Ascending aorta (tissue), 2 donors: ENCODE measurements around the gene SLFN12L. TPM values are rescaled to one million over a fixed set of nuclear protein-coding genes. Genes with fewer than 3 reads are reported as not detected.
"Not testable (repeated sequence)": the region's sequence is repeated elsewhere in the genome, so short reads cannot be mapped to it uniquely, and the experiment has no call there.

Experiments used
- DNase-seq, 2 donors: peaks; one replicate each; pipeline ENCODE4 v3.0.0-alpha.2; 2019; ENCODE audit warnings: low spot score in 2 of 2
- H3K27ac ChIP-seq, 2 donors: fragments of 200-600 bp; sonication (generic); one replicate each; pipeline ENCODE4 v1.5.1; 2016 to 2017; ENCODE audit warnings: mild to moderate bottlenecking in 1 of 2
- H3K27me3 ChIP-seq: fragments of 200-600 bp; sonication (generic); one replicate; pipeline ENCODE4 v1.5.1; 2017
- H3K36me3 ChIP-seq, 2 donors: fragments of 200-600 bp; sonication (generic); one replicate each; pipeline ENCODE4 v1.5.1; 2016
- H3K4me1 ChIP-seq, 2 donors: fragments of 200-600 bp; sonication (generic); one replicate each; pipeline ENCODE4 v1.5.1; 2016 to 2017; ENCODE audit warnings: mild to moderate bottlenecking in 1 of 2
- H3K4me3 ChIP-seq, 2 donors: fragments of 200-600 bp; sonication (generic); one replicate each; pipeline ENCODE4 v1.5.1; 2016 to 2017; ENCODE audit warnings: mild to moderate bottlenecking in 1 of 2
- H3K9me3 ChIP-seq, 2 donors: fragments of 200-600 bp; sonication (generic); one replicate each; pipeline ENCODE4 v1.5.1; 2016
- intact Hi-C: fragments of 100-400 bp; cut with DNase I; formaldehyde crosslinking; loops from one replicate; pipeline ENCODE4 v1.15.1; 2023
- total RNA-seq: library from RNA; depleted of rRNA; stranded (reverse); fragments of >200 nt; gene quantifications from one replicate; pipeline ENCODE4 v1.1.0, GENCODE V29; 2016
- TF ChIP-seq, protein P1 (sequence below), 3 experiments: fragments of 200-600 bp in 2 of 3; fragments of 450-650 bp in 1 of 3; sonication (generic) in 2 of 3; IDR thresholded peaks; one replicate each; pipeline ENCODE4 v1.5.1; 2016 to 2019; ENCODE audit warnings: antibody characterized with exemption in 3 of 3, mild to moderate bottlenecking in 1 of 3, moderate library complexity in 1 of 3

Gene SLFN12L
- total RNA-seq, 1 donor from 2014 or later = not detected

GRCh38 chr17:35479271-35479670 is 58.2 kb downstream of the SLFN12L start:
- H3K27me3 ChIP-seq = no peaks in the 10 kb centered on the region
- DNase-seq = no peak
- TF ChIP-seq, protein P1, sequence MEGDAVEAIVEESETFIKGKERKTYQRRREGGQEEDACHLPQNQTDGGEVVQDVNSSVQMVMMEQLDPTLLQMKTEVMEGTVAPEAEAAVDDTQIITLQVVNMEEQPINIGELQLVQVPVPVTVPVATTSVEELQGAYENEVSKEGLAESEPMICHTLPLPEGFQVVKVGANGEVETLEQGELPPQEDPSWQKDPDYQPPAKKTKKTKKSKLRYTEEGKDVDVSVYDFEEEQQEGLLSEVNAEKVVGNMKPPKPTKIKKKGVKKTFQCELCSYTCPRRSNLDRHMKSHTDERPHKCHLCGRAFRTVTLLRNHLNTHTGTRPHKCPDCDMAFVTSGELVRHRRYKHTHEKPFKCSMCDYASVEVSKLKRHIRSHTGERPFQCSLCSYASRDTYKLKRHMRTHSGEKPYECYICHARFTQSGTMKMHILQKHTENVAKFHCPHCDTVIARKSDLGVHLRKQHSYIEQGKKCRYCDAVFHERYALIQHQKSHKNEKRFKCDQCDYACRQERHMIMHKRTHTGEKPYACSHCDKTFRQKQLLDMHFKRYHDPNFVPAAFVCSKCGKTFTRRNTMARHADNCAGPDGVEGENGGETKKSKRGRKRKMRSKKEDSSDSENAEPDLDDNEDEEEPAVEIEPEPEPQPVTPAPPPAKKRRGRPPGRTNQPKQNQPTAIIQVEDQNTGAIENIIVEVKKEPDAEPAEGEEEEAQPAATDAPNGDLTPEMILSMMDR (IDR thresholded peaks at IDR 0.05) = no peak

DNA sequence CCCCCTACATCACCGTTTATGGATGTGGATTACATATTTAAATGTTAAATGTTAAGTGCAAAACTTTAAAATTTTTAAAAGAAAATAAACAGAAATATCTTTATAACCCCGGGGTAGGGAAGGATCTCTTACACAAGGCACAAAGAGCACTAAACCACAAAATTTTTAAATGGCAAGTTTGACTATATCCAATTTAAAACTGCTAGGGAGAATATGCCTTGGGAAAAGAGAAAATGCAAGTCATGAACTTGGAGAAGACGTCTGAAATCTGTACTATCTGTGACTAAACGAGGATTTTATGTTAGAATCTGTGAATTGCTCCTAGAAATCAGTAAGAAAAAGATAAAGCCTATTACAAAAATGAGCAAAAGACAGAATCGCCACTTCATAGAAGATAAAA is 60.2 kb downstream of the SLFN12L start:
- Histone ChIP-seq H3K9me3 (no peaks in the 10 kb centered on the region), H3K4me3 (no peak overlapping the region), H3K27ac (no peak overlapping the region), H3K36me3 (no peaks in the 10 kb centered on the region), H3K27me3 (no peaks in the 10 kb centered on the region), H3K4me1 (no peaks in the 10 kb centered on the region)
- DNase-seq = no peak
- intact Hi-C loops = no loop called here
- TF ChIP-seq, protein P1 (IDR thresholded peaks at IDR 0.05) = no peak

More at GRCh38 chr17:35479271-35479670, 58.2 kb downstream of the SLFN12L start:
- Histone ChIP-seq H3K9me3 (no peaks in the 10 kb centered on the region), H3K36me3 (no peaks in the 10 kb centered on the region), H3K4me3 (no peak overlapping the region), H3K27ac (no peak overlapping the region), H3K4me1 (no peaks in the 10 kb centered on the region)
- intact Hi-C loops = no loop called here

DNA sequence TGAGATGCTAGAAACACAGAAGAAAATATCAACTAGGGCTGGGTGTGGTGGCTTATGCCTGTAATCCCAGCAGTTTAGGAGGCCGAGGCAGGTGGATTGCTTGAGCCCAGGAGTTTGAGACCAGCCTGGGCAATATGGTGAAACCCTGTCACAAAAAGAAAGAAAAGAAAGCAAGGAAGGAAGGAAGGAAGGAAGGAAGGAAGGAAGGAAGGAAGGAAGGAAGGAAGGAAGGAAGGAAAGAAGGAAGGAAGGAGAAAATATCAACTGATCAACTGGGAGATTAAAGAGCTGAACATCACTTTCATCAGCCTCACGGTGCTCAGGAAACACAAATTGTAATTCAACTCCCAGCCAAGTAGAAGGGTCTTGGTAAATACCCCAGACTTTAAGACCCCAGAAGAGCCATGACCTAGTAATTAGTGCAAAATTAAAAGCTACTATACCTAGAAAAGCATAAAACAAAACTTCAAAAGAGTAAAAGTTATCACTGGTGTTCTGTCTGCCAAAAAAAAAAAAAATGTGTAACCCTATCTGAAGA is 61.1 kb downstream of the SLFN12L start:
- H3K4me1 ChIP-seq = no peaks in the 10 kb centered on the region
- TF ChIP-seq, protein P1 (IDR thresholded peaks at IDR 0.05) = no peak
- intact Hi-C loops = no loop called here
- no peak for DNase-seq
- H3K36me3 ChIP-seq = no peaks in the 10 kb centered on the region
- H3K27ac ChIP-seq = no peak overlapping the region
- H3K27me3 ChIP-seq = no peaks in the 10 kb centered on the region
- H3K4me3 ChIP-seq = no peak overlapping the region
- no peaks in the 10 kb centered on the region for H3K9me3 ChIP-seq

- TF ChIP-seq, protein P1 (IDR thresholded peaks at IDR 0.05) = no peak
- Histone ChIP-seq H3K27me3 (no peaks in the 10 kb centered on the region), H3K4me3 (no peak overlapping the region), H3K27ac (no peak overlapping the region), H3K36me3 (no peaks in the 10 kb centered on the region), H3K4me1 (no peaks in the 10 kb centered on the region), H3K9me3 (no peaks in the 10 kb centered on the region)
- no peak for DNase-seq
- intact Hi-C loops = no loop called here
These were observed 69.0 kb downstream of the SLFN12L start for GRCh38 chr17:35468475-35468874.

DNA sequence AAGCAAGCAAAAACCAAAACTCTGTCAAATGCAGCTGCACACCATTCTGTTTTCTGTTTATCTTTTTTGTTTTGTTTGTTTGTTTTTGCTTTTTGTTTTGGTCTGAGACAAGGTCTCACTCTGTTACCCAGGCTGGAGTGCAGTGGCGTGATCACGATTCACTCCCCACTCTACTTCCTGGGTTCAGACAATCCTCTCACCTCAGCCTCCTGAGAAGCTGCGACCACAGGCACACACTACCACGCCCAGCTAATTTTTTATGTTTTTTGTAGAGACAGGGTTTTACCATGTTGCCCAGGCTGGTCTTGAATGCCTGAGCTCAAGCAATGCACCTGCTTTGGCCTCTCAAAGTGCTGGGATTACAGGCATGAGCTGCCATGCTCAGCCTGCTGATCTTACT is 69.7 kb downstream of the SLFN12L start:
- Histone ChIP-seq H3K27ac (no peak overlapping the region), H3K4me3 (no peak overlapping the region), H3K27me3 (no peaks in the 10 kb centered on the region), H3K36me3 (no peaks in the 10 kb centered on the region), H3K9me3 (no peaks in the 10 kb centered on the region), H3K4me1 (no peaks in the 10 kb centered on the region)
- intact Hi-C loops = no loop called here
- DNase-seq = no peak
- TF ChIP-seq, protein P1 (IDR thresholded peaks at IDR 0.05) = no peak

- Histone ChIP-seq H3K4me1 (no peaks in the 10 kb centered on the region), H3K36me3 (no peaks in the 10 kb centered on the region), H3K4me3 (peak overlapping the region; percentile 18 to 48), H3K27ac (no peak overlapping the region), H3K27me3 (no peaks in the 10 kb centered on the region), H3K9me3 (no peaks in the 10 kb centered on the region)
- peak in 1 of 2 donors; percentile 65 for DNase-seq
- TF ChIP-seq, protein P1 (IDR thresholded peaks at IDR 0.05) = no peak
- intact Hi-C loops = no loop called here
These were observed 77.1 kb downstream of the SLFN12L start for GRCh38 chr17:35460354-35460851.

DNA sequence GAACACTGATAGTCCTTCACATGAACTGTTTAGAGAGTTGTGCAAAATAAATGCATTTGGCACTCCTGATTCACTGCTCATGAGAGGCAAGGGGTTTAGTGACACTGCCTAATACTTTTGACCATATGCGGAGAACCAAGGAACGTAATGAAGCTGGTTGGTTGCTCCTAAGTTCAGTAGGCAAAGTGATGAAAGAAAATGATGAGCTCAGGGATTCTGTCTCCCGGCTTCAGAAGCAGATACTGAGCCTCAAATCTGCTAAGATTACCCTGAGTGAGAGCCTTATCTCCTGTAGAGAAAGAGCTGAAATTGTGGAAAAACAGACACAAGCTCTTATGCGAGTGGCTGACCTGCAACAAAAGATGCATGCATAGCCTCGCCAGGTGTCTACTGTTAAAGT is 83.4 kb downstream of the SLFN12L start:
- DNase-seq, intact Hi-C loops, H3K27me3 ChIP-seq, H3K4me1 ChIP-seq, H3K4me3 ChIP-seq, H3K9me3 ChIP-seq, H3K27ac ChIP-seq, H3K36me3 ChIP-seq: not testable (repeated sequence)
